Diencephalon (tissue), 1 donor: ENCODE measurements around the gene CARD18. TPM values are rescaled to one million over a fixed set of nuclear protein-coding genes. Genes with fewer than 3 reads are reported as not detected.

Experiments
- total RNA-seq: library from RNA; depleted of rRNA; stranded (reverse); fragments of >200 nt; gene quantifications from one replicate; pipeline ENCODE4 v1.2.3, GENCODE V29; 2014

The CARD18 gene, protein sequence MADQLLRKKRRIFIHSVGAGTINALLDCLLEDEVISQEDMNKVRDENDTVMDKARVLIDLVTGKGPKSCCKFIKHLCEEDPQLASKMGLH
- total RNA-seq: not detected

DNA sequence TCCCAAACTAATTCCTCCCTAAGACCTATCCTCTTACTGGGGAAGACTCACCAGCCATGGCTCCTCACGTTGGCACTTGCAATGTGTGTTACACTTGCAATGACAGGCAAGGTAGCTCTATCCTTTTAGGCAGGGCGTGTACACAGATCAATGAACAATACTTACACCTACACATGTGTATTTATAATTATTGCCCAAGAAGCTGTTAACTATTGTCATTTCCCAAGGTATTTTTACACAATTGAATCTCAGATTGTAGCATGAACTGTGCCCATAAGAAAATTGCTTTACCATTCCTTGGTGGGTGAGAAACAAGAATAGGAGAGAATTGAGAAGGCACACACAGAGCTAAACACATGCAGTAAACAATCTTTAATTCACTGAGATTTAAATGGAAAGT lies at the start of gene CARD18:
TSS of gene CARD18 (minus strand) at position 101 of the 400 bp plus-strand sequence. CDS start at position 58, 43 bp downstream.

Other genes starting within 250 kb of the CARD18 start
- gene CASP12, start 241.3 kb downstream of the CARD18 start, total RNA-seq: not detected
- gene CASP4, start 171.2 kb downstream of the CARD18 start, total RNA-seq: 4.2 TPM
- not detected for gene CASP5, start 116.6 kb downstream of the CARD18 start, total RNA-seq
- gene CASP1, start 104.6 kb downstream of the CARD18 start, total RNA-seq: 3.7 TPM
- gene CARD16, start 94.4 kb downstream of the CARD18 start, total RNA-seq: 1.4 TPM